MCF 10A (cell line): ENCODE data around the gene DNAH10. TPM values are rescaled to one million over a fixed set of nuclear protein-coding genes. Genes with fewer than 3 reads are reported as not detected.

Source experiments
- BruUV-seq: library from RNA; stranded (reverse); fragments of 400-500 nt; replicated peaks from 2 replicates; lab custom pipeline; 2021; lab: Mats Ljungman, UMichigan
- CTCF ChIA-PET: fragments of 300-600 bp; sonication (Branson Sonifier 250); formaldehyde crosslinking; extraction: SDS; loops from one replicate; lab custom pipeline; 2021; ENCODE audit warnings: antibody characterized with exemption, inconsistent platforms; lab: Yijun Ruan, JAX
- POLR2A ChIA-PET: fragments of 300-600, 350-650 bp; sonication (Branson Sonifier 250); formaldehyde crosslinking; extraction: SDS; loops from one replicate; lab custom pipeline; 2020; ENCODE audit warnings: antibody characterized with exemption, inconsistent platforms; lab: Yijun Ruan, JAX
- DNase-seq: peaks from one replicate; pipeline ENCODE4 v3.0.0-alpha.2; 2018; ENCODE audit not compliant: unreplicated experiment
- H3K27ac Mint-ChIP-seq: one replicate; pipeline ENCODE4 v1.8.0; 2022; ENCODE audit warnings: mild to moderate bottlenecking, low read depth, mixed read lengths; ENCODE audit not compliant: unreplicated experiment
- H3K27me3 Mint-ChIP-seq: one replicate; pipeline ENCODE4 v1.8.0; 2022; ENCODE audit warnings: mixed read lengths; ENCODE audit not compliant: insufficient read depth, unreplicated experiment
- H3K36me3 Mint-ChIP-seq: one replicate; pipeline ENCODE4 v1.8.0; 2022; ENCODE audit warnings: mild to moderate bottlenecking, moderate library complexity, mixed read lengths; ENCODE audit not compliant: insufficient read depth, unreplicated experiment
- H3K4me1 Mint-ChIP-seq: one replicate; pipeline ENCODE4 v1.8.0; 2022; ENCODE audit warnings: mixed read lengths; ENCODE audit not compliant: insufficient read depth, unreplicated experiment
- H3K4me3 Mint-ChIP-seq: one replicate; pipeline ENCODE4 v1.8.0; 2022; ENCODE audit warnings: mild to moderate bottlenecking, moderate library complexity, mixed read lengths; ENCODE audit not compliant: unreplicated experiment
- H3K9me3 Mint-ChIP-seq: one replicate; pipeline ENCODE4 v1.8.0; 2022; ENCODE audit warnings: mixed read lengths; ENCODE audit not compliant: unreplicated experiment
- CTCF ChIP-seq: fragments of 200-600 bp; IDR thresholded peaks from one replicate; pipeline ENCODE4 v1.8.0; 2022; ENCODE audit warnings: antibody characterized with exemption, mild to moderate bottlenecking; ENCODE audit not compliant: unreplicated experiment
- intact Hi-C: fragments of 100-400 bp; cut with micrococcal nuclease; formaldehyde crosslinking; loops from 2 replicates; pipeline ENCODE4 v1.14.1; 2022
- total RNA-seq: library from RNA; stranded (reverse); gene quantifications from 2 replicates; pipeline ENCODE4 v1.2.3, GENCODE V29; 2022

Gene DNAH10
- total RNA-seq, 1 experiment from 2014 or later: 0.21 TPM

- POLR2A ChIA-PET: no interaction called here
- no peak overlapping the region for H3K4me3 Mint-ChIP-seq
- no TSS peak for BruUV-seq
- intact Hi-C loops: no loop called here
- H3K4me1 Mint-ChIP-seq: no peaks in the 10 kb centered on the region
- no peak for TF ChIP-seq CTCF
- CTCF ChIA-PET: interaction anchor here (0.7 kb wide), 1 partner anchor 786 kb away, joined by 3 read pairs; no protein-coding TSS in a partner anchor
- no peak overlapping the region for H3K27ac Mint-ChIP-seq
- no peaks in the 10 kb centered on the region for H3K36me3 Mint-ChIP-seq
- DNase-seq: no peak
- H3K9me3 Mint-ChIP-seq: no peaks in the 10 kb centered on the region
- peaks cover 17% of the 10 kb centered on the region for H3K27me3 Mint-ChIP-seq
Observed at GRCh38 chr12:123850246-123851134, 88.4 kb downstream of the DNAH10 start.

DNA sequence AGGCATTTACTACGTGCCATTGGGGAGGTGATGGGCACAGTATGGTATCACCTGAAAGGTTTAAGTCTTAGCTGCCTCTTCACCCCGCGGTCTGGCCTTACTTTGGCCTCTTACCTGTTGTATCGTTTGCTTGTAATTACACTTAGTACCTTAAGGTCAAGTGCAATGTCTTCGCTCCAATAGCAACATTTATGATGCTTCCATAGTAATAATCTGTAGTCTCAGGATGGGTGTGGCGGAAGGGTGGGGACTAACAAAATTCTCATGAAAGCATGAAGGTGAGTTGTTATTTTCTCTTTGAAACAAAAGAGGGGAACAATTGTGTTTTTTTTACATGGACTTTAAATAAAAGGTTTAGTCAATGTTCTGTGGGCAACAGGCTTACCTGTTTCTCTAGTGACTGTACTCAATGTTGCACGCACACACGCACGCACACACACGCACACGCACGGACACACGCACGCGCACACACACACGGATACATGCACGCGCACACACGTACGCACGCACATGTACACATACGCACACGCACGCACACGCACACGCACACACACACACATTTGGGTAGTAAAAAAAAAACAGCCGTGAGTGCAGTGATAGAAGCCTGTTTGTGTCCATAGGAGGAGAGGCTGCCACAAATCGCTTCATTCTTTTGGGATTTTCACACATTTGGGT lies 91.4 kb downstream of the DNAH10 start:
- peaks cover 21% of the 10 kb centered on the region for H3K27me3 Mint-ChIP-seq
- no peaks in the 10 kb centered on the region for H3K9me3 Mint-ChIP-seq
- ChIA-PET POLR2A (no interaction called here), CTCF (interaction anchor here (0.5 to 0.6 kb wide), 3 partner anchors 47 to 441 kb away, joined by 3 to 4 read pairs (median 3); partner anchors contain the start of gene RFLNA)
- no TSS peak for BruUV-seq
- H3K27ac Mint-ChIP-seq: no peak overlapping the region
- no peak for TF ChIP-seq CTCF
- DNase-seq: no peak
- H3K36me3 Mint-ChIP-seq: no peaks in the 10 kb centered on the region
- intact Hi-C loops: no loop called here
- no peaks in the 10 kb centered on the region for H3K4me1 Mint-ChIP-seq
- no peak overlapping the region for H3K4me3 Mint-ChIP-seq

DNA sequence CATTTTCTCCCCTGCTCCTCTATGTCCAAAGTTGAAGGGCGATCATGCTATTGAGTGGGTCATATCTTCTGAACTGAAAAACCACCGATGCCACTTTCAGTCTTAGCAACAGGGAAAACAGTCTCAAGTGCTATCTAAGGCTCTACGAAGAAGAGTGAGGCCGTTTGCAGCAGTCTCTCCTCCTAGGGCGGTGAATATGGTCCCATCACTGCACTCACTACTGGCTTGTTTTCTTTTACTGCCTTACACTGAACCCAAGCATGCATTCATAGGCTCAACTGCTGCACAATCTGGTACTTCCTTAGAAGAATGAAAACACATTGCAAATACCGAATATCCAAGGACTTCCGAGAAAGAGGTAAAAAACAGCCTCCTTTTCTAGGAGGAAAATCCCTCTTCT lies 92.1 kb downstream of the DNAH10 start:
- ChIA-PET CTCF (interaction anchor here (0.6 kb wide), 2 partner anchors 48 to 64 kb away, joined by 3 to 4 read pairs; no protein-coding TSS in a partner anchor), POLR2A (interaction anchor here (0.7 kb wide), 1 partner anchor 16 kb away, joined by 3 read pairs; no protein-coding TSS in a partner anchor)
- no peak for DNase-seq
- TF ChIP-seq CTCF: no peak
- Mint-ChIP-seq H3K27ac (no peak overlapping the region), H3K9me3 (no peaks in the 10 kb centered on the region), H3K27me3 (peaks cover 28% of the 10 kb centered on the region), H3K36me3 (no peaks in the 10 kb centered on the region), H3K4me3 (no peak overlapping the region), H3K4me1 (no peaks in the 10 kb centered on the region)
- BruUV-seq: no TSS peak
- intact Hi-C loops: no loop called here

- Mint-ChIP-seq H3K36me3 (no peaks in the 10 kb centered on the region), H3K9me3 (no peaks in the 10 kb centered on the region), H3K27me3 (peaks cover 28% of the 10 kb centered on the region), H3K4me3 (no peak overlapping the region), H3K4me1 (no peaks in the 10 kb centered on the region), H3K27ac (no peak overlapping the region)
- no peak for TF ChIP-seq CTCF
- ChIA-PET CTCF (interaction anchor here (0.6 kb wide), 1 partner anchor 64 kb away, joined by 3 read pairs; no protein-coding TSS in a partner anchor), POLR2A (interaction anchor here (0.7 kb wide), 1 partner anchor 15 kb away, joined by 3 read pairs; no protein-coding TSS in a partner anchor)
- BruUV-seq: no TSS peak
- no peak for DNase-seq
- intact Hi-C loops: no loop called here
Observed at GRCh38 chr12:123854918-123855317, 92.8 kb downstream of the DNAH10 start.
